PFSK-1 (cell line): ENCODE measurements around the gene CATSPERZ.

Source experiments
- POLR2AphosphoS5 ChIP-seq: IDR thresholded peaks from 2 replicates; pipeline ENCODE4 v1.6.1; 2012; ENCODE audit warnings: low read depth, mild to moderate bottlenecking, control low read depth, low read length, moderate library complexity
- SIN3A ChIP-seq: IDR thresholded peaks from 2 replicates; pipeline ENCODE4 v1.6.1; 2012; ENCODE audit warnings: mild to moderate bottlenecking, low read length, moderate library complexity, borderline replicate concordance; ENCODE audit not compliant: insufficient read depth
- TF ChIP-seq, protein P1 (sequence below), 2 experiments: IDR thresholded peaks; 2 replicates each; pipeline versions ENCODE4 v1.6.1 to v1.8.0; 2011 to 2012; ENCODE audit warnings: low read depth in 2 of 2, low read length in 2 of 2, control low read depth in 1 of 2, inconsistent platforms in 1 of 2, mild to moderate bottlenecking in 1 of 2, moderate library complexity in 1 of 2; ENCODE audit not compliant: insufficient read depth in 1 of 2

- TF ChIP-seq SIN3A (no peak), POLR2AphosphoS5 (no peak)
- TF ChIP-seq, protein P1, sequence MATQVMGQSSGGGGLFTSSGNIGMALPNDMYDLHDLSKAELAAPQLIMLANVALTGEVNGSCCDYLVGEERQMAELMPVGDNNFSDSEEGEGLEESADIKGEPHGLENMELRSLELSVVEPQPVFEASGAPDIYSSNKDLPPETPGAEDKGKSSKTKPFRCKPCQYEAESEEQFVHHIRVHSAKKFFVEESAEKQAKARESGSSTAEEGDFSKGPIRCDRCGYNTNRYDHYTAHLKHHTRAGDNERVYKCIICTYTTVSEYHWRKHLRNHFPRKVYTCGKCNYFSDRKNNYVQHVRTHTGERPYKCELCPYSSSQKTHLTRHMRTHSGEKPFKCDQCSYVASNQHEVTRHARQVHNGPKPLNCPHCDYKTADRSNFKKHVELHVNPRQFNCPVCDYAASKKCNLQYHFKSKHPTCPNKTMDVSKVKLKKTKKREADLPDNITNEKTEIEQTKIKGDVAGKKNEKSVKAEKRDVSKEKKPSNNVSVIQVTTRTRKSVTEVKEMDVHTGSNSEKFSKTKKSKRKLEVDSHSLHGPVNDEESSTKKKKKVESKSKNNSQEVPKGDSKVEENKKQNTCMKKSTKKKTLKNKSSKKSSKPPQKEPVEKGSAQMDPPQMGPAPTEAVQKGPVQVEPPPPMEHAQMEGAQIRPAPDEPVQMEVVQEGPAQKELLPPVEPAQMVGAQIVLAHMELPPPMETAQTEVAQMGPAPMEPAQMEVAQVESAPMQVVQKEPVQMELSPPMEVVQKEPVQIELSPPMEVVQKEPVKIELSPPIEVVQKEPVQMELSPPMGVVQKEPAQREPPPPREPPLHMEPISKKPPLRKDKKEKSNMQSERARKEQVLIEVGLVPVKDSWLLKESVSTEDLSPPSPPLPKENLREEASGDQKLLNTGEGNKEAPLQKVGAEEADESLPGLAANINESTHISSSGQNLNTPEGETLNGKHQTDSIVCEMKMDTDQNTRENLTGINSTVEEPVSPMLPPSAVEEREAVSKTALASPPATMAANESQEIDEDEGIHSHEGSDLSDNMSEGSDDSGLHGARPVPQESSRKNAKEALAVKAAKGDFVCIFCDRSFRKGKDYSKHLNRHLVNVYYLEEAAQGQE (IDR thresholded peaks at IDR 0.05; ENCODE audit: insufficient read depth in 1 of 2, low read depth in 2 of 2, low read length in 2 of 2) = no peak
These were observed 31.6 kb downstream of the CATSPERZ start for GRCh38 chr11:64331569-64332371.
